Measurements from ENCODE around the gene KLF15. TPM values are rescaled to one million over a fixed set of nuclear protein-coding genes. Genes with fewer than 3 reads are reported as not detected.

The KLF15 gene
- total and polyA plus RNA-seq, 9 of the 15 experiments (the other 6 are each of a cell fraction or from before 2014, with no cell fraction given), result 0.08 to 4.8 (median 1.2) TPM

- TF ChIP-seq BRF2 (IDR thresholded peaks at IDR 0.05; ENCODE audit: borderline replicate concordance, insufficient read depth, insufficient read length), result no peak
- TF ChIP-seq KLF13 (tag; IDR thresholded peaks at IDR 0.05; ENCODE audit: borderline replicate concordance, low read depth), result no peak
- TF ChIP-seq CEBPG (CRISPR knock-in tag; IDR thresholded peaks at IDR 0.05), result no peak
- TF ChIP-seq CEBPG (tag; conservative IDR thresholded peaks at IDR 0.05 in 1 of 2, IDR thresholded peaks at IDR 0.05 in 1 of 2), result no peak
- no peak for TF ChIP-seq TCF15 (CRISPR knock-in tag; IDR thresholded peaks at IDR 0.05)
- TF ChIP-seq ATF1 (CRISPR knock-in tag; IDR thresholded peaks at IDR 0.05), result no peak
- no peak for TF ChIP-seq ATF1 (tag; IDR thresholded peaks at IDR 0.05)
- no peak for TF ChIP-seq TEAD4 (IDR thresholded peaks at IDR 0.05; ENCODE audit: low read length)
- TF ChIP-seq TEAD4 (CRISPR knock-in tag; IDR thresholded peaks at IDR 0.05; ENCODE audit: borderline replicate concordance), result no peak
- no peak for TF ChIP-seq ZBTB49 (CRISPR knock-in tag; IDR thresholded peaks at IDR 0.05; ENCODE audit: borderline replicate concordance)
These were observed 45.0 kb upstream of the KLF15 start (continued) for GRCh38 chr3:126402178-126402577.
